A673 (cell line): ENCODE data around the gene FAM219B.

Experiments used
- EZH2 ChIP-seq: fragments of 200-600 bp; sonication (generic); IDR thresholded peaks from 2 replicates; pipeline ENCODE4 v1.6.1; 2017; ENCODE audit warnings: borderline replicate concordance, low read depth, mild to moderate bottlenecking, mixed read lengths, antibody characterized with exemption, low read length; ENCODE audit not compliant: poor library complexity, severe bottlenecking
- TF ChIP-seq, protein P1 (sequence below): fragments of 300-800, 200-600 bp; sonication (generic); conservative IDR thresholded peaks from 2 replicates; pipeline ENCODE4 v1.5.1; 2017; ENCODE audit warnings: low read depth, mild to moderate bottlenecking, antibody characterized with exemption, low read length, moderate library complexity, mixed read lengths

DNA sequence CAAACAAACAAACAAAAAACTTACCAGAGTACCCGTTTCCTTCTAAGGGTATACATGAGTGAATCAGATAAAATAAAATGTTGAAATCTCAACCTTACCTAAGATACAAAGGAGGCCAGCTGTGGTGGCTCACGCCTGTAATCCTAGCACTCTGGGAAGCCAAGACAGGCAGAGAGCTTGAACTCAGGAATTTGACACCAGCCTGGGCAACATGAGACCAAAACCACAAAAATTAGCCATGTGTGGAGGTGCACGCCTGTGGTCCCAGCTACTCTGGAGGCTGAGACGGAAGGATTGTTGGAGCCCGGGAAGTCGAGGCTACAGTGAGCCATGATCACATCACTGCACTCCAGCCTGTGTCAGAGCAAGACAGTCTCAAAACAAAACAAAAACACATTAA is 11.0 kb upstream of the FAM219B start:
- TF ChIP-seq, protein P1, sequence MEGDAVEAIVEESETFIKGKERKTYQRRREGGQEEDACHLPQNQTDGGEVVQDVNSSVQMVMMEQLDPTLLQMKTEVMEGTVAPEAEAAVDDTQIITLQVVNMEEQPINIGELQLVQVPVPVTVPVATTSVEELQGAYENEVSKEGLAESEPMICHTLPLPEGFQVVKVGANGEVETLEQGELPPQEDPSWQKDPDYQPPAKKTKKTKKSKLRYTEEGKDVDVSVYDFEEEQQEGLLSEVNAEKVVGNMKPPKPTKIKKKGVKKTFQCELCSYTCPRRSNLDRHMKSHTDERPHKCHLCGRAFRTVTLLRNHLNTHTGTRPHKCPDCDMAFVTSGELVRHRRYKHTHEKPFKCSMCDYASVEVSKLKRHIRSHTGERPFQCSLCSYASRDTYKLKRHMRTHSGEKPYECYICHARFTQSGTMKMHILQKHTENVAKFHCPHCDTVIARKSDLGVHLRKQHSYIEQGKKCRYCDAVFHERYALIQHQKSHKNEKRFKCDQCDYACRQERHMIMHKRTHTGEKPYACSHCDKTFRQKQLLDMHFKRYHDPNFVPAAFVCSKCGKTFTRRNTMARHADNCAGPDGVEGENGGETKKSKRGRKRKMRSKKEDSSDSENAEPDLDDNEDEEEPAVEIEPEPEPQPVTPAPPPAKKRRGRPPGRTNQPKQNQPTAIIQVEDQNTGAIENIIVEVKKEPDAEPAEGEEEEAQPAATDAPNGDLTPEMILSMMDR, result no peak
- TF ChIP-seq EZH2, result no peak
